ENCODE measurements around the gene DGKB.

- TF ChIP-seq GTF2I (CRISPR knock-in tag; conservative IDR thresholded peaks at IDR 0.05) (no peak), NFYB (CRISPR knock-in tag; conservative IDR thresholded peaks at IDR 0.05; ENCODE audit: low read depth) (no peak), CTCF (IDR thresholded peaks at IDR 0.05) (no peak), SMAD3 (CRISPR knock-in tag; IDR thresholded peaks at IDR 0.05; ENCODE audit: borderline replicate concordance) (no peak)
Observed at GRCh38 chr7:14414274-14414986, 488.1 kb downstream of the DGKB start.
